ENCODE results near the gene ST6GALNAC3.

The ST6GALNAC3 gene

DNA sequence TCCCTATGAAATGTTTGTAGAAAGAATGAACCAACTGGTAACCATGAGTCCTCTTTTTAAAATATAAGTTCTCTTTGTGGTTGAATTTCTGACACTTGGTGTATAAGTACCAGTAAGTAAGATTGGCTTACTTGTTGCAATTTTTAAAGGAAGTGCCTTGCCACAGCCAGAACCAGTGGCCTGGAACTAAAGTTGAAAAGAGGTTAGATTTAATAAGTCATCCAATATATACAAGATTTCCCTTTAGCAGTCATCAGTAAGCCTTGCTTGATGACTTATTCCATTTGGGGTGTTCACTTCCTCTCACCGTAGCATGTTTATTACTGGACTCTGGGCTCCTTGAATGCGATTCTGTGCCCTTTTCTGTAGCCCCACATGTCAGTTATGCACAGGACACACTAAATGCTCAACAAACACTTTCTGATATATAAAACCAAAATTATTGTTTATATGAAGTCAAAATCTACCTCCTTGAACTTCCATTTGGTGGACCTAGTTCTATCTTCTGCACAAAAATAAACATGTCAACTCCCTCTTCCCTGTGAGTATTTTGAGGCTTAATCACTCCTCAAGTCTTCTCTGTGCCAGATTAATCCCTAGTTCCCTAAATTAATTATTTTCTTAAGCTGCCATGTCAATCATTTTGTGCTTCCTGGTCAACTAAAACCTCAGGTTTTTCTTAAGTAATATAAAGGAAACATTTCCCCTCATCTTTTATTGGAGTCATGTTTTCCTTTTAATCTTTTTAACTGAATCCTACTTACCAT lies 218.1 kb downstream of the ST6GALNAC3 start:
- H3K4me1 ChIP-seq (ENCODE audit: control insufficient read depth in 1 of 2, insufficient read depth in 1 of 2, low read depth in 1 of 2, low read length in 1 of 2), result no peaks in the 10 kb centered on the region
- H3K36me3 ChIP-seq, result no peaks in the 10 kb centered on the region
- H3K27ac ChIP-seq, result no peak overlapping the region
- no peaks in the 10 kb centered on the region for H3K9me3 ChIP-seq
- TF ChIP-seq, protein P1, sequence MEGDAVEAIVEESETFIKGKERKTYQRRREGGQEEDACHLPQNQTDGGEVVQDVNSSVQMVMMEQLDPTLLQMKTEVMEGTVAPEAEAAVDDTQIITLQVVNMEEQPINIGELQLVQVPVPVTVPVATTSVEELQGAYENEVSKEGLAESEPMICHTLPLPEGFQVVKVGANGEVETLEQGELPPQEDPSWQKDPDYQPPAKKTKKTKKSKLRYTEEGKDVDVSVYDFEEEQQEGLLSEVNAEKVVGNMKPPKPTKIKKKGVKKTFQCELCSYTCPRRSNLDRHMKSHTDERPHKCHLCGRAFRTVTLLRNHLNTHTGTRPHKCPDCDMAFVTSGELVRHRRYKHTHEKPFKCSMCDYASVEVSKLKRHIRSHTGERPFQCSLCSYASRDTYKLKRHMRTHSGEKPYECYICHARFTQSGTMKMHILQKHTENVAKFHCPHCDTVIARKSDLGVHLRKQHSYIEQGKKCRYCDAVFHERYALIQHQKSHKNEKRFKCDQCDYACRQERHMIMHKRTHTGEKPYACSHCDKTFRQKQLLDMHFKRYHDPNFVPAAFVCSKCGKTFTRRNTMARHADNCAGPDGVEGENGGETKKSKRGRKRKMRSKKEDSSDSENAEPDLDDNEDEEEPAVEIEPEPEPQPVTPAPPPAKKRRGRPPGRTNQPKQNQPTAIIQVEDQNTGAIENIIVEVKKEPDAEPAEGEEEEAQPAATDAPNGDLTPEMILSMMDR (IDR thresholded peaks at IDR 0.05), result no peak
- H3K27me3 ChIP-seq, result no peaks in the 10 kb centered on the region
- no peak overlapping the region for H3K4me3 ChIP-seq (ENCODE audit: low read depth in 1 of 2, low read length in 1 of 2)

DNA sequence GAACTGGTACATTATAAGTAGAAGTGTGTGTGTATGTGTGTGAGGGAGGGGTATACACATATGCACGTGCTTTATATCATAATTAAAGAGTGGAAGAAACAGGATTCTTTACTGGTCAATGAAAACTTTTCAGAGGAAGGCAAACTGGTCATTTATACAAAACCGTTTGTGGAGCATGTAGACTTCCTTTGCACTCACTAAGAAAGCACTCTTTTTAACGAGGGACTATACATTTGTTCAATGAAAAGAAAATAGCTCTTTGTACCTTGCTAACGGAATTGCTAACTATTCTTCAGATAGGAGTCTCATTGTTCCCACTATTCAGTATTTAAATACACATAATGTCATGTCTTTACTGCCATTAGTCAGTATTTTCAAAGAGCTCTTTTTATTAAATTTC lies 219.3 kb downstream of the ST6GALNAC3 start:
- H3K36me3 ChIP-seq, result no peaks in the 10 kb centered on the region
- no peak overlapping the region for H3K4me3 ChIP-seq (ENCODE audit: low read depth in 1 of 2, low read length in 1 of 2)
- no peak overlapping the region for H3K27ac ChIP-seq
- no peaks in the 10 kb centered on the region for H3K9me3 ChIP-seq
- TF ChIP-seq, protein P1 (IDR thresholded peaks at IDR 0.05), result no peak
- H3K27me3 ChIP-seq, result no peaks in the 10 kb centered on the region
- no peaks in the 10 kb centered on the region for H3K4me1 ChIP-seq (ENCODE audit: control insufficient read depth in 1 of 2, insufficient read depth in 1 of 2, low read depth in 1 of 2, low read length in 1 of 2)

DNA sequence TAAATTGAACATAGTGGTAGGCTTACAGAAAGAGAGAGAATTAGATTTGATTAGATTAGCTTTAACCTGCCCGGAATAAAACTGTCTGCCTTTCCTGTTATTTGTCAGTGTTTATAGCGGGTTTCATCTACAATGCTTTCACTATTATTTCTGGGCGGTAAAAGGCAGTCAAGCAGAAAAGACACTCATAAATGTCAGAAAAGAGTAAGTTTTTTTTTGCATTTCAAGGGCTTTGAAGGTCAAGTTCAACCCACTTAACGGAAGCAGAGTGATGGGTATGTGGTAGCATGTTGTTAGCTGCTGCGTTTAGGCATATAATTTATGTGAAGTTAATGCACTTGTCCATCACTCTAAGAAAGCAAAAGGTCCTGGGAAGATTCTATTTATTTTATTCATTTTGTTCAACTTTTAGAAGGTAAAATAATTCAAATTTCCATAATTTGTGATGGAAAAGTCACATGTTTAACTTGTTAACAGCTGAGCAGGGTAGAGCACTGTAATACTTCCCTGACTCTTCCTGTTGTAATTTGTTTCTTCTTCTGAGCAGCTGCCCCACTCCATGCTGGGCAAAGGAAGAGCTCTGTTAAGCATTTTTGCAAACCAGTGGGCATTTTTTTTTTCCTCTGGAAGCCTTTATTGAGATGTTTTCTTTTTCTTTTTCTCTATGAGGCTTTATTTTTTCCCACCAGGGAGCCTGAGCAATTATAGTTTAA lies 220.1 kb downstream of the ST6GALNAC3 start:
- no peaks in the 10 kb centered on the region for H3K36me3 ChIP-seq
- H3K27me3 ChIP-seq, result no peaks in the 10 kb centered on the region
- no peak overlapping the region for H3K27ac ChIP-seq
- H3K4me3 ChIP-seq (ENCODE audit: low read depth in 1 of 2, low read length in 1 of 2), result no peak overlapping the region
- H3K4me1 ChIP-seq (ENCODE audit: control insufficient read depth in 1 of 2, insufficient read depth in 1 of 2, low read depth in 1 of 2, low read length in 1 of 2), result no peaks in the 10 kb centered on the region
- TF ChIP-seq, protein P1 (IDR thresholded peaks at IDR 0.05), result no peak
- H3K9me3 ChIP-seq, result no peaks in the 10 kb centered on the region

DNA sequence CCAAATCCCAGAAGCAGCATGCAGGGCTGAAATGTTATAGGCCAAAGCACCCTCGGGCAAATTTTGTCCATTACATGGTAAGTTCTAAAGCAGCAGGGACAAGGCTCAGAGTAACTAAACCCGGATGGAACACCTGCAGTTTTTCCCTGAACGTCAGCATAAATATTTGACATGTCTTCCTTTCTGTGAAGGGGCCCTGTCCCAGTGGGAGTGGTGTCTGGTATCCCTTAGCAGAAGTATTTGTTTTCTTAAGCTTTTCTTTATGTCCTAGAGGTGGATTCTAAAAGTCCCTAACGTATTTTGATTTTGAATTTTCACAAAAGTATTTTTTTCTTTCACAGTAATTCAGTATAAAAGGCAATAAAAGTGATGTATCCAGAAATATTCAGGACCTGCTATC lies 223.9 kb downstream of the ST6GALNAC3 start:
- no peaks in the 10 kb centered on the region for H3K36me3 ChIP-seq
- no peaks in the 10 kb centered on the region for H3K4me1 ChIP-seq (ENCODE audit: control insufficient read depth in 1 of 2, insufficient read depth in 1 of 2, low read depth in 1 of 2, low read length in 1 of 2)
- no peaks in the 10 kb centered on the region for H3K27me3 ChIP-seq
- H3K9me3 ChIP-seq, result no peaks in the 10 kb centered on the region
- TF ChIP-seq, protein P1 (IDR thresholded peaks at IDR 0.05), result no peak
- no peak overlapping the region for H3K27ac ChIP-seq
- no peak overlapping the region for H3K4me3 ChIP-seq (ENCODE audit: low read depth in 1 of 2, low read length in 1 of 2)

DNA sequence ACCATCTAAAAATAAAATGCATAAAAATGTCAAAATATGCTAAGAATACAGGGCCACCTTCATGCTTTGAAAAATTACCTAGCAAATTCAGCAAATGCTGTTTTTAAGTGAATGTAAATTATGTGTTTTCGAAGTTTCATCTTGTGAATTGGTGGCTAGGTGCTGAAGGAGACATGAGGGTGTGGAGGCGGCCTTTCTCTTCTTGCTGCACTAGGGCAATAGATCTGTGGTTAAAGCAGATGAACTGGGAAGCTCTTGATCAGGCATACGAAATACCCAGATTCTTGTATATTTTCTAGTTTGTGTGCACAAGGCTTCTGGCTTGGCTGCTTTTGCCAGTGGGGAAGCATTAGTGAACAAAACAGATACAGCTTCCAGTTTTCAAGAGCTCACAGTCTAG lies 224.5 kb downstream of the ST6GALNAC3 start:
- H3K9me3 ChIP-seq, result no peaks in the 10 kb centered on the region
- no peaks in the 10 kb centered on the region for H3K36me3 ChIP-seq
- H3K27me3 ChIP-seq, result no peaks in the 10 kb centered on the region
- no peak overlapping the region for H3K27ac ChIP-seq
- H3K4me1 ChIP-seq (ENCODE audit: control insufficient read depth in 1 of 2, insufficient read depth in 1 of 2, low read depth in 1 of 2, low read length in 1 of 2), result no peaks in the 10 kb centered on the region
- TF ChIP-seq, protein P1 (IDR thresholded peaks at IDR 0.05), result no peak
- no peak overlapping the region for H3K4me3 ChIP-seq (ENCODE audit: low read depth in 1 of 2, low read length in 1 of 2)
